ENCODE data around the gene CRYL1.

DNA sequence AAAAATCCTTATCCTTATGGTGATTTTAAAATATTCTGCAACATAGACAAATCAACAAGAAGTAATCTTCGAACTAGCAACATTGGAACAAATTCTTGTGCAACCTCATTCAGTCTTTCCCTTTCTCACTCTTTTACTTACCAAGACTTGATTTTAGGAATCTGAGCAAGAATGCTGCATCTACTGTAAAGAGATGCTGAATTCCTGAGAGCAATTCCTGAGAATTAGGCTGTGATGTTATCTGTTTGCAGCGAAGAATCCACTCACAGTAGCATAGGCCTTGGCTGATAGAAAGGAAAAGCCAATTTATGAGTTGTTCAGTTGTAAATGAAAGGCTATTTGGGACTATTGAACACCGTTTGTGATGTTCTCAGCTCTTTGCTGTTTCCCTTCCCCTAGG lies 144.3 kb downstream of the CRYL1 start:
- TF ChIP-seq POLR2A (IDR thresholded peaks at IDR 0.05): no peak
- TF ChIP-seq, protein P1, sequence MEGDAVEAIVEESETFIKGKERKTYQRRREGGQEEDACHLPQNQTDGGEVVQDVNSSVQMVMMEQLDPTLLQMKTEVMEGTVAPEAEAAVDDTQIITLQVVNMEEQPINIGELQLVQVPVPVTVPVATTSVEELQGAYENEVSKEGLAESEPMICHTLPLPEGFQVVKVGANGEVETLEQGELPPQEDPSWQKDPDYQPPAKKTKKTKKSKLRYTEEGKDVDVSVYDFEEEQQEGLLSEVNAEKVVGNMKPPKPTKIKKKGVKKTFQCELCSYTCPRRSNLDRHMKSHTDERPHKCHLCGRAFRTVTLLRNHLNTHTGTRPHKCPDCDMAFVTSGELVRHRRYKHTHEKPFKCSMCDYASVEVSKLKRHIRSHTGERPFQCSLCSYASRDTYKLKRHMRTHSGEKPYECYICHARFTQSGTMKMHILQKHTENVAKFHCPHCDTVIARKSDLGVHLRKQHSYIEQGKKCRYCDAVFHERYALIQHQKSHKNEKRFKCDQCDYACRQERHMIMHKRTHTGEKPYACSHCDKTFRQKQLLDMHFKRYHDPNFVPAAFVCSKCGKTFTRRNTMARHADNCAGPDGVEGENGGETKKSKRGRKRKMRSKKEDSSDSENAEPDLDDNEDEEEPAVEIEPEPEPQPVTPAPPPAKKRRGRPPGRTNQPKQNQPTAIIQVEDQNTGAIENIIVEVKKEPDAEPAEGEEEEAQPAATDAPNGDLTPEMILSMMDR (IDR thresholded peaks at IDR 0.05): no peak
